ENCODE data around the gene ZDHHC6.
"Not testable (repeated sequence)": the region's sequence is repeated elsewhere in the genome, so short reads cannot be mapped to it uniquely, and the experiment has no call there.

ZDHHC6 gene

GRCh38 chr10:112446855-112447619, at the start of gene ZDHHC6, which contains the start of gene VTI1A:
Gene ZDHHC6 (minus strand): TSS chr10:112446914. CDS start chr10:112445436, 1,478 bp downstream.
Gene VTI1A (plus strand): TSS chr10:112447215. CDS start chr10:112447374, 159 bp downstream.
- DNase-seq: peak; percentile 82

- DNase-seq: no peak
These were observed 46.0 kb upstream of the ZDHHC6 start for GRCh38 chr10:112492736-112493135.

- no peak for DNase-seq
These were observed 44.4 kb upstream of the ZDHHC6 start for GRCh38 chr10:112491144-112491543.

- DNase-seq: peak; percentile 85
These were observed 43.8 kb upstream of the ZDHHC6 start for GRCh38 chr10:112490545-112490944.

GRCh38 chr10:112487964-112488363, 41.2 kb upstream of the ZDHHC6 start:
- DNase-seq: no peak

GRCh38 chr10:112484399-112484798, 37.7 kb upstream of the ZDHHC6 start:
- no peak for DNase-seq

- no peak for DNase-seq
These were observed 34.9 kb upstream of the ZDHHC6 start for GRCh38 chr10:112481602-112482001.

- no peak for DNase-seq
These were observed 29.0 kb upstream of the ZDHHC6 start for GRCh38 chr10:112475575-112476218.

- peak; percentile 20 for DNase-seq
These were observed 25.3 kb upstream of the ZDHHC6 start for GRCh38 chr10:112471878-112472487.

GRCh38 chr10:112467541-112468075, 20.9 kb upstream of the ZDHHC6 start:
- no peak for DNase-seq

- no peak for DNase-seq
These were observed 20.1 kb upstream of the ZDHHC6 start for GRCh38 chr10:112466802-112467201.

GRCh38 chr10:112465299-112465883, 18.7 kb upstream of the ZDHHC6 start:
- no peak for DNase-seq

- not testable (repeated sequence) for DNase-seq
These were observed 17.4 kb upstream of the ZDHHC6 start for GRCh38 chr10:112464074-112464473.

- DNase-seq: no peak
These were observed 14.5 kb upstream of the ZDHHC6 start for GRCh38 chr10:112461029-112461887.

GRCh38 chr10:112460366-112460765, 13.7 kb upstream of the ZDHHC6 start:
- DNase-seq: no peak

GRCh38 chr10:112456533-112456932, 9.8 kb upstream of the ZDHHC6 start:
- DNase-seq: no peak

GRCh38 chr10:112454910-112455779, 8.4 kb upstream of the ZDHHC6 start:
- no peak for DNase-seq

GRCh38 chr10:112448888-112449287, 2.2 kb upstream of the ZDHHC6 start:
- DNase-seq: no peak

- no peak for DNase-seq
These were observed 860 bp upstream of the ZDHHC6 start for GRCh38 chr10:112447620-112447928.

- no peak for DNase-seq
These were observed 459 bp downstream of the ZDHHC6 start for GRCh38 chr10:112446055-112446854.

All from NCI-H1436 (cell line).